Loucy (cell line): ENCODE data around the gene INO80D.

Experiments used
- EZH2phosphoT487 ChIP-seq: fragments of 200-600 bp; IDR thresholded peaks from 2 replicates; pipeline ENCODE4 v1.6.1; 2018; ENCODE audit warnings: antibody characterized with exemption, mild to moderate bottlenecking, moderate library complexity, borderline replicate concordance
- TF ChIP-seq, protein P1 (sequence below): fragments of 200-600 bp; sonication (generic); conservative IDR thresholded peaks from 2 replicates; pipeline ENCODE4 v1.5.1; 2014; ENCODE audit warnings: mild to moderate bottlenecking, antibody characterized with exemption, low read length

DNA sequence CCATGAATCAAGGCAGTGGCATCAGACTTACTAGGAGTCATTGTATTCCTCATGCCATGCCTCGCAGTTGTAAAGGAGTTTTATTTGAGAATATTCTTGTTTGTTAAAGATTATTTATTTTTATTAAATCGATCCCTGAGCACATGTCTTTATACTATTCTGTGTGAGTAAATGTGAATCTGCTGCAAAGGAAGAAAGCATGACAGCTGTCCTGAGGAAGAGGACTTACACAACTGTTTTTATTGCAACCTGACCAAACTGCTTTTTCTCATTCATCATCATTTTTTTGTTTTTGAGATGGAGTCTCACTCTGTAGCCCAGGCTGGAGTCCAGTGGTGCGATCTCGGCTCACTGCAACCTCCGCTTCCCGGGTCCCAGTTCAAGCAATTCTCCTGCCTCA, 34.1 kb downstream of the INO80D start:
- TF ChIP-seq, protein P1, sequence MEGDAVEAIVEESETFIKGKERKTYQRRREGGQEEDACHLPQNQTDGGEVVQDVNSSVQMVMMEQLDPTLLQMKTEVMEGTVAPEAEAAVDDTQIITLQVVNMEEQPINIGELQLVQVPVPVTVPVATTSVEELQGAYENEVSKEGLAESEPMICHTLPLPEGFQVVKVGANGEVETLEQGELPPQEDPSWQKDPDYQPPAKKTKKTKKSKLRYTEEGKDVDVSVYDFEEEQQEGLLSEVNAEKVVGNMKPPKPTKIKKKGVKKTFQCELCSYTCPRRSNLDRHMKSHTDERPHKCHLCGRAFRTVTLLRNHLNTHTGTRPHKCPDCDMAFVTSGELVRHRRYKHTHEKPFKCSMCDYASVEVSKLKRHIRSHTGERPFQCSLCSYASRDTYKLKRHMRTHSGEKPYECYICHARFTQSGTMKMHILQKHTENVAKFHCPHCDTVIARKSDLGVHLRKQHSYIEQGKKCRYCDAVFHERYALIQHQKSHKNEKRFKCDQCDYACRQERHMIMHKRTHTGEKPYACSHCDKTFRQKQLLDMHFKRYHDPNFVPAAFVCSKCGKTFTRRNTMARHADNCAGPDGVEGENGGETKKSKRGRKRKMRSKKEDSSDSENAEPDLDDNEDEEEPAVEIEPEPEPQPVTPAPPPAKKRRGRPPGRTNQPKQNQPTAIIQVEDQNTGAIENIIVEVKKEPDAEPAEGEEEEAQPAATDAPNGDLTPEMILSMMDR = no peak
- no peak for TF ChIP-seq EZH2phosphoT487
